GM12872 (cell line): Measurements from ENCODE around the gene FCHSD2.

Experiments used
- CTCF ChIP-seq: IDR thresholded peaks from 3 replicates; pipeline ENCODE4 v1.5.1; 2011; ENCODE audit warnings: low read depth, mild to moderate bottlenecking, low read length, moderate library complexity; ENCODE audit not compliant: insufficient read depth

The FCHSD2 gene

GRCh38 chr11:72972496-72973128, 169.5 kb downstream of the FCHSD2 start:
- no peak for TF ChIP-seq CTCF

- TF ChIP-seq CTCF: no peak
These were observed 170.7 kb downstream of the FCHSD2 start for GRCh38 chr11:72971192-72971967.

- no peak for TF ChIP-seq CTCF
These were observed 171.5 kb downstream of the FCHSD2 start for GRCh38 chr11:72970557-72971118.

GRCh38 chr11:72969894-72970335, 172.2 kb downstream of the FCHSD2 start:
- TF ChIP-seq CTCF: no peak

- no peak for TF ChIP-seq CTCF
These were observed 173.7 kb downstream of the FCHSD2 start for GRCh38 chr11:72968390-72968789.

GRCh38 chr11:72965672-72966071, 176.4 kb downstream of the FCHSD2 start:
- TF ChIP-seq CTCF: no peak

GRCh38 chr11:72962717-72963116, 179.4 kb downstream of the FCHSD2 start:
- no peak for TF ChIP-seq CTCF
